ENCODE measurements around the gene TIAM2.

Gene TIAM2

DNA sequence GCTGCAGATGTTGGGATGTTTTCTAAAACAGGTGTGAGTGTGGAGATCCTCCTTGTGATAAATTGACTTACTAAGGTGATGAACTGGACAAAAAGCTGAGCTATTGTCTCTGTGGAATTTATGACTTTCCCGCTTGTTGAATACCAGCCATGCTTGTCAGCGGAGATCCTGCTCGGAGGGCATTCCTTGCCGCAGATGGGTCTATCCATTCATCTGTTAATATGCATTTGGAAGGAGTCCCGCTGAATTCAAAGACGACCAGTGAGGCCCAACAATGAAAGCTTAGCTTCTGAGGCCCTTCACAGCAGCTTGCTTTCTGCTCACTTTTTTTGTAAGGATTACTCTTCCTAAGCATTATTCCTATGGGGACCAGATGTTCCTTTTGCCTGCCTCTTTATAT, 124.9 kb downstream of the TIAM2 start:
- Histone ChIP-seq H2AFZ (ENCODE audit: low read length) (no peak overlapping the region), H3K9me2 (ENCODE audit: low read depth, low read length) (no peaks in the 10 kb centered on the region), H3K36me3 (ENCODE audit: insufficient read depth, low read length) (no peaks in the 10 kb centered on the region), H3K27me3 (ENCODE audit: insufficient read depth, low read length) (no peaks in the 10 kb centered on the region), H3K9me3 (ENCODE audit: low read length) (no peaks in the 10 kb centered on the region), H3K9ac (ENCODE audit: low read length) (no peak overlapping the region), H3F3A (ENCODE audit: insufficient read depth, low read length) (no peaks in the 10 kb centered on the region), H3K27ac (ENCODE audit: low read depth, low read length, poor library complexity, severe bottlenecking) (no peak overlapping the region), H3K4me2 (ENCODE audit: low read length) (no peak overlapping the region), H4K20me1 (ENCODE audit: insufficient read depth, low read length) (no peaks in the 10 kb centered on the region), H3K4me1 (ENCODE audit: insufficient read depth, low read length, severe bottlenecking) (no peaks in the 10 kb centered on the region), H3K4me3 (ENCODE audit: low read depth, low read length, poor library complexity, severe bottlenecking) (no peak overlapping the region), H3K79me2 (ENCODE audit: insufficient read depth, low read length) (no peaks in the 10 kb centered on the region)
- TF ChIP-seq EZH2 (IDR thresholded peaks at IDR 0.05; ENCODE audit: borderline replicate concordance, low read length) = no peak
- TF ChIP-seq, protein P1, sequence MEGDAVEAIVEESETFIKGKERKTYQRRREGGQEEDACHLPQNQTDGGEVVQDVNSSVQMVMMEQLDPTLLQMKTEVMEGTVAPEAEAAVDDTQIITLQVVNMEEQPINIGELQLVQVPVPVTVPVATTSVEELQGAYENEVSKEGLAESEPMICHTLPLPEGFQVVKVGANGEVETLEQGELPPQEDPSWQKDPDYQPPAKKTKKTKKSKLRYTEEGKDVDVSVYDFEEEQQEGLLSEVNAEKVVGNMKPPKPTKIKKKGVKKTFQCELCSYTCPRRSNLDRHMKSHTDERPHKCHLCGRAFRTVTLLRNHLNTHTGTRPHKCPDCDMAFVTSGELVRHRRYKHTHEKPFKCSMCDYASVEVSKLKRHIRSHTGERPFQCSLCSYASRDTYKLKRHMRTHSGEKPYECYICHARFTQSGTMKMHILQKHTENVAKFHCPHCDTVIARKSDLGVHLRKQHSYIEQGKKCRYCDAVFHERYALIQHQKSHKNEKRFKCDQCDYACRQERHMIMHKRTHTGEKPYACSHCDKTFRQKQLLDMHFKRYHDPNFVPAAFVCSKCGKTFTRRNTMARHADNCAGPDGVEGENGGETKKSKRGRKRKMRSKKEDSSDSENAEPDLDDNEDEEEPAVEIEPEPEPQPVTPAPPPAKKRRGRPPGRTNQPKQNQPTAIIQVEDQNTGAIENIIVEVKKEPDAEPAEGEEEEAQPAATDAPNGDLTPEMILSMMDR (IDR thresholded peaks at IDR 0.05; ENCODE audit: low read length) = no peak

DNA sequence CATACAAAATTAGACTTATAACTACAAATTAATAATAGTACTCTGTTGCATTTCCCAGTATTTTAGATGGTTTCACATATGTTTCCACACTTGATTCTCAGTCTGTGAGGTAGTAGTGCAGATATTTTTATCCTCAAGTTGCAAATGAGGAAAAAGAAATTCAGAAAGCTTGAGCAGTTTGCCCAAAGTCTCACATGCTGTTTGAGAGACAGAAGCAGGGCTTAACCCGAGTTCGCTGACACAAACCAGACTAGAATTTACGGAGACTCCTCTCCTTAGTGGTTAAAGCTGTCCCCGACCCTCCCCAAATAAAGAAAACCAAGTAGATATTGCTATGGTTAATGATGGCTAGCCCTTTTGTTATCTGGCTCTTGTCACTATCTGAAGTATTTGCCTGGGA, 126.2 kb downstream of the TIAM2 start:
- H3K4me3 ChIP-seq (ENCODE audit: low read depth, low read length, poor library complexity, severe bottlenecking) = no peak overlapping the region
- no peaks in the 10 kb centered on the region for H3K9me3 ChIP-seq (ENCODE audit: low read length)
- no peaks in the 10 kb centered on the region for H4K20me1 ChIP-seq (ENCODE audit: insufficient read depth, low read length)
- H3K27ac ChIP-seq (ENCODE audit: low read depth, low read length, poor library complexity, severe bottlenecking) = no peak overlapping the region
- H2AFZ ChIP-seq (ENCODE audit: low read length) = no peak overlapping the region
- no peak for TF ChIP-seq EZH2 (IDR thresholded peaks at IDR 0.05; ENCODE audit: borderline replicate concordance, low read length)
- TF ChIP-seq, protein P1 (IDR thresholded peaks at IDR 0.05; ENCODE audit: low read length) = no peak
- no peak overlapping the region for H3K9ac ChIP-seq (ENCODE audit: low read length)
- no peaks in the 10 kb centered on the region for H3K9me2 ChIP-seq (ENCODE audit: low read depth, low read length)
- no peaks in the 10 kb centered on the region for H3K4me1 ChIP-seq (ENCODE audit: insufficient read depth, low read length, severe bottlenecking)
- H3F3A ChIP-seq (ENCODE audit: insufficient read depth, low read length) = no peaks in the 10 kb centered on the region
- H3K36me3 ChIP-seq (ENCODE audit: insufficient read depth, low read length) = no peaks in the 10 kb centered on the region
- H3K27me3 ChIP-seq (ENCODE audit: insufficient read depth, low read length) = no peaks in the 10 kb centered on the region
- no peaks in the 10 kb centered on the region for H3K79me2 ChIP-seq (ENCODE audit: insufficient read depth, low read length)
- H3K4me2 ChIP-seq (ENCODE audit: low read length) = no peak overlapping the region

DNA sequence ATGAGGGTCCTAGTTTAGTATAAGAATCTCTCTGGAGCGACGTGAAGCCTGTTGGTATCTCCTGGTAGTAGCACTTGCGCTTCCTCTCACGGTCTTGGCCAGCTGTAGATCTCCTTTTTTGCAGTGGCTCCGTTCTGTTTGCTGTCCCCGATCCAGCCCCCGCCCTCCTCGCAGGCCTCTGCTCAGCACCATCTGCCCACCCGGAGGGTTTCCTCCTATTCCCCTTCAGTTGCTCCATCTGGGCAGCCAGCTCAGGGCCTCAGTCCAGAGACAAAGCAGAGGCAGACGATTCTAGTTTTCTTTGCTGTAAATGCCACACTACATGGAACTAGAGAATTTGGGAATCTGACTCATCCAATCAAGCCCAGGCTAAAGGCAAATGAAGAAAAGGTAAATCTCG, 126.6 kb downstream of the TIAM2 start:
- no peak overlapping the region for H3K4me3 ChIP-seq (ENCODE audit: low read depth, low read length, poor library complexity, severe bottlenecking)
- no peaks in the 10 kb centered on the region for H3K9me2 ChIP-seq (ENCODE audit: low read depth, low read length)
- no peak overlapping the region for H3K9ac ChIP-seq (ENCODE audit: low read length)
- H3K4me2 ChIP-seq (ENCODE audit: low read length) = no peak overlapping the region
- H3F3A ChIP-seq (ENCODE audit: insufficient read depth, low read length) = no peaks in the 10 kb centered on the region
- H3K79me2 ChIP-seq (ENCODE audit: insufficient read depth, low read length) = no peaks in the 10 kb centered on the region
- no peaks in the 10 kb centered on the region for H4K20me1 ChIP-seq (ENCODE audit: insufficient read depth, low read length)
- no peak overlapping the region for H3K27ac ChIP-seq (ENCODE audit: low read depth, low read length, poor library complexity, severe bottlenecking)
- H2AFZ ChIP-seq (ENCODE audit: low read length) = no peak overlapping the region
- H3K9me3 ChIP-seq (ENCODE audit: low read length) = no peaks in the 10 kb centered on the region
- no peaks in the 10 kb centered on the region for H3K27me3 ChIP-seq (ENCODE audit: insufficient read depth, low read length)
- TF ChIP-seq, protein P1 (IDR thresholded peaks at IDR 0.05; ENCODE audit: low read length) = no peak
- TF ChIP-seq EZH2 (IDR thresholded peaks at IDR 0.05; ENCODE audit: borderline replicate concordance, low read length) = no peak
- no peaks in the 10 kb centered on the region for H3K36me3 ChIP-seq (ENCODE audit: insufficient read depth, low read length)
- H3K4me1 ChIP-seq (ENCODE audit: insufficient read depth, low read length, severe bottlenecking) = no peaks in the 10 kb centered on the region

All from OCI-LY1 (cell line).